H1 (cell line): ENCODE data around the gene ARHGAP24. TPM values are rescaled to one million over a fixed set of nuclear protein-coding genes. Genes with fewer than 3 reads are reported as not detected.

Experiments used
- CTCF ChIA-PET: fragments of 300-600 bp; sonication (Branson Sonifier 250); formaldehyde crosslinking; loops from one replicate; lab custom pipeline; 2021; ENCODE audit not compliant: partially characterized antibody; lab: Charles Lee
- POLR2A ChIA-PET: fragments of 300-600 bp; sonication (Branson Sonifier 250); formaldehyde crosslinking; loops from one replicate; lab custom pipeline; 2021; ENCODE audit warnings: inconsistent platforms; ENCODE audit not compliant: partially characterized antibody; lab: Charles Lee
- DNase-seq, 2 experiments: peaks; one replicate each; pipeline versions ENCODE4 v3.0.0 to v3.0.0-alpha.2; 2010 to 2022; ENCODE audit warnings: low spot score in 2 of 2, low read depth in 1 of 2, mixed read lengths in 1 of 2
- FAIRE-seq: peaks from 2 replicates; lab custom pipeline; 2011; peaks lifted over from hg19 to GRCh38; lab: Jason Lieb, UNC
- H2AFZ ChIP-seq: 2 replicates; pipeline ENCODE4 v1.8.1; 2012; ENCODE audit warnings: low read length, inconsistent platforms
- H2AK5ac ChIP-seq: 2 replicates; pipeline ENCODE4 v1.6.1; 2013; ENCODE audit warnings: low read depth, low read length
- H2BK120ac ChIP-seq: replicated peaks from 2 replicates; pipeline ENCODE3; 2013; ENCODE audit warnings: low read depth, low read length, inconsistent platforms
- H2BK12ac ChIP-seq: 2 replicates; pipeline ENCODE4 v1.6.1; 2013; ENCODE audit warnings: low read depth, low read length
- H2BK15ac ChIP-seq: 2 replicates; pipeline ENCODE4 v1.6.1; 2013; ENCODE audit warnings: low read length
- H2BK20ac ChIP-seq: 2 replicates; pipeline ENCODE4 v1.6.1; 2013; ENCODE audit warnings: low read length
- H2BK5ac ChIP-seq: 2 replicates; pipeline ENCODE4 v1.6.1; 2013; ENCODE audit warnings: low read depth, low read length
- H3K14ac ChIP-seq: 2 replicates; pipeline ENCODE4 v1.6.1; 2013; ENCODE audit warnings: inconsistent platforms; ENCODE audit not compliant: insufficient read length
- H3K18ac ChIP-seq: 2 replicates; pipeline ENCODE4 v1.6.1; 2013; ENCODE audit warnings: low read length; ENCODE audit errors: extremely low read depth
- H3K23ac ChIP-seq: 2 replicates; pipeline ENCODE4 v1.6.1; 2013; ENCODE audit warnings: inconsistent platforms; ENCODE audit not compliant: insufficient read length
- H3K23me2 ChIP-seq: 2 replicates; pipeline ENCODE4 v1.6.1; 2013; ENCODE audit warnings: low read depth, low read length
- H3K27ac ChIP-seq: 2 replicates; pipeline ENCODE4 v1.6.1; 2011; ENCODE audit warnings: low read depth, low read length, inconsistent platforms
- H3K27me3 ChIP-seq, 4 experiments: replicated peaks in 1 of 4; 1 replicate in 1 of 4; 2 replicates in 3 of 4; pipeline versions ENCODE4 v1.6.1 to v1.8.1; 2011 to 2013; ENCODE audit warnings: low read length in 3 of 4, mild to moderate bottlenecking in 3 of 4, inconsistent platforms in 2 of 4, mixed read lengths in 2 of 4, moderate library complexity in 1 of 4; ENCODE audit not compliant: control insufficient read depth in 3 of 4, insufficient read depth in 3 of 4; ENCODE audit errors: extremely low read depth in 1 of 4
- H3K36me3 ChIP-seq, 4 experiments: 2 replicates each; pipeline versions ENCODE4 v1.6.1 to v1.8.1; 2011 to 2013; ENCODE audit warnings: mild to moderate bottlenecking in 4 of 4, low read length in 3 of 4, moderate library complexity in 2 of 4, control low read depth in 1 of 4, inconsistent platforms in 1 of 4; ENCODE audit not compliant: insufficient read depth in 4 of 4, control insufficient read depth in 2 of 4
- H3K4ac ChIP-seq: replicated peaks from 2 replicates; pipeline ENCODE3; 2013; ENCODE audit warnings: low read length, low read depth, mixed read lengths, inconsistent platforms; ENCODE audit not compliant: insufficient read length
- H3K4me1 ChIP-seq, 4 experiments: replicated peaks in 1 of 4; 1 replicate in 1 of 4; 2 replicates in 3 of 4; pipeline versions ENCODE4 v1.6.1 to v1.8.1; 2011 to 2013; ENCODE audit warnings: low read length in 3 of 4, inconsistent platforms in 2 of 4, mixed read lengths in 1 of 4; ENCODE audit not compliant: insufficient read depth in 4 of 4, control insufficient read depth in 3 of 4
- H3K4me2 ChIP-seq, 2 experiments: 2 replicates each; pipeline versions ENCODE4 v1.6.1 to v1.8.1; 2011 to 2013; ENCODE audit warnings: low read depth in 2 of 2, low read length in 2 of 2, control low read depth in 1 of 2, inconsistent platforms in 1 of 2, mild to moderate bottlenecking in 1 of 2; ENCODE audit not compliant: insufficient read depth in 1 of 2
- H3K4me3 ChIP-seq, 4 experiments: fragments of 200-600, 300-600 bp in 1 of 4; sonication (generic), shearing (Covaris generic), sonication (Bioruptor Twin) in 1 of 4; 2 replicates each; pipeline versions ENCODE4 v1.5.1 to v1.8.1; 2011 to 2016; ENCODE audit warnings: low read length in 4 of 4, low read depth in 3 of 4, control low read depth in 2 of 4, inconsistent platforms in 2 of 4, mild to moderate bottlenecking in 2 of 4, mixed read lengths in 1 of 4, moderate library complexity in 1 of 4; ENCODE audit not compliant: insufficient read depth in 2 of 4; ENCODE audit errors: extremely low read depth in 1 of 4
- H3K56ac ChIP-seq: replicated peaks from 2 replicates; pipeline ENCODE3; 2013; ENCODE audit warnings: low read depth, mild to moderate bottlenecking, mixed read lengths, low read length, inconsistent platforms; ENCODE audit not compliant: insufficient read length
- H3K79me1 ChIP-seq: 2 replicates; pipeline ENCODE4 v1.6.1; 2013; ENCODE audit warnings: low read depth, low read length, control low read depth
- H3K79me2 ChIP-seq, 2 experiments: 2 replicates each; pipeline versions ENCODE4 v1.6.1 to v1.8.1; 2012 to 2013; ENCODE audit warnings: low read length in 2 of 2, mild to moderate bottlenecking in 2 of 2, inconsistent platforms in 1 of 2; ENCODE audit not compliant: insufficient read depth in 2 of 2, control insufficient read depth in 1 of 2
- H3K9ac ChIP-seq, 4 experiments: replicated peaks in 1 of 4; 1 replicate in 1 of 4; 2 replicates in 3 of 4; pipeline versions ENCODE4 v1.6.1 to v1.8.1; 2011 to 2013; ENCODE audit warnings: low read depth in 3 of 4, low read length in 3 of 4, control low read depth in 2 of 4, mild to moderate bottlenecking in 2 of 4, moderate library complexity in 2 of 4, inconsistent platforms in 1 of 4; ENCODE audit errors: extremely low read depth in 1 of 4
- H3K9me3 ChIP-seq, 2 experiments: 2 replicates each; pipeline versions ENCODE4 v1.6.1 to v1.8.1; 2012 to 2013; ENCODE audit warnings: mild to moderate bottlenecking in 2 of 2, moderate library complexity in 2 of 2, control low read depth in 1 of 2, inconsistent platforms in 1 of 2, low read depth in 1 of 2, low read length in 1 of 2, mixed read lengths in 1 of 2; ENCODE audit not compliant: insufficient read depth in 2 of 2
- H4K20me1 ChIP-seq, 2 experiments: replicated peaks in 1 of 2; 2 replicates each; pipeline versions ENCODE3 to v1.8.1; 2011 to 2013; ENCODE audit warnings: inconsistent platforms in 2 of 2, low read length in 2 of 2, mild to moderate bottlenecking in 1 of 2; ENCODE audit not compliant: insufficient read depth in 2 of 2, control insufficient read depth in 1 of 2
- H4K5ac ChIP-seq: 2 replicates; pipeline ENCODE4 v1.6.1; 2013; ENCODE audit warnings: low read length, low read depth, mixed read lengths, inconsistent platforms; ENCODE audit not compliant: insufficient read length
- H4K8ac ChIP-seq: 2 replicates; pipeline ENCODE4 v1.8.0; 2013; ENCODE audit warnings: mild to moderate bottlenecking, moderate library complexity, low read length, inconsistent platforms; ENCODE audit not compliant: insufficient read depth; ENCODE audit errors: extremely low read depth
- H4K91ac ChIP-seq: replicated peaks from 2 replicates; pipeline ENCODE3; 2013; ENCODE audit warnings: low read length, mixed read lengths, inconsistent platforms; ENCODE audit not compliant: insufficient read length
- BRCA1 ChIP-seq: IDR thresholded peaks from 2 replicates; pipeline ENCODE4 v1.6.1; 2012; ENCODE audit warnings: low read depth, low read length, improper control_type of control experiment
- CTBP2 ChIP-seq: IDR thresholded peaks from 2 replicates; pipeline ENCODE4 v1.7.0; 2011; ENCODE audit warnings: borderline replicate concordance, mild to moderate bottlenecking, moderate library complexity, mixed read lengths, low read length; ENCODE audit not compliant: insufficient read depth, insufficient read length
- JUN ChIP-seq: IDR thresholded peaks from 2 replicates; pipeline ENCODE4 v1.6.1; 2011; ENCODE audit warnings: low read depth, mild to moderate bottlenecking, improper control_type of control experiment, low read length
- KDM4A ChIP-seq: IDR thresholded peaks from one replicate; pipeline ENCODE4 v1.7.1; 2012; ENCODE audit warnings: low read depth, mild to moderate bottlenecking, moderate library complexity, low read length, inconsistent platforms; ENCODE audit not compliant: severe bottlenecking
- NRF1 ChIP-seq: IDR thresholded peaks from 2 replicates; pipeline ENCODE4 v1.6.1; 2011; ENCODE audit warnings: mild to moderate bottlenecking, low read depth, low read length, improper control_type of control experiment
- POLR2A ChIP-seq, 2 experiments: IDR thresholded peaks; 1 replicate in 1 of 2; 2 replicates in 1 of 2; pipeline ENCODE4 v1.6.1; 2011; ENCODE audit warnings: low read depth in 2 of 2, low read length in 2 of 2, mild to moderate bottlenecking in 2 of 2; ENCODE audit errors: control extremely low read depth in 1 of 2
- RAD21 ChIP-seq, 2 experiments: IDR thresholded peaks in 1 of 2; conservative IDR thresholded peaks in 1 of 2; 2 replicates each; pipeline ENCODE4 v1.6.1; 2011; ENCODE audit warnings: low read depth in 2 of 2, low read length in 2 of 2, improper control_type of control experiment in 1 of 2, inconsistent platforms in 1 of 2, mild to moderate bottlenecking in 1 of 2, moderate library complexity in 1 of 2
- RFX5 ChIP-seq: IDR thresholded peaks from 2 replicates; pipeline ENCODE4 v1.6.1; 2011; ENCODE audit warnings: low read depth, low read length, improper control_type of control experiment, borderline replicate concordance
- SAP30 ChIP-seq: fragments of 300-600 bp; sonication (generic); IDR thresholded peaks from 2 replicates; pipeline ENCODE4 v1.7.1; 2012; ENCODE audit warnings: low read length, moderate library complexity, mild to moderate bottlenecking, inconsistent platforms; ENCODE audit not compliant: insufficient read depth, insufficient replicate concordance
- TCF12 ChIP-seq: IDR thresholded peaks from 2 replicates; pipeline ENCODE4 v1.6.1; 2011; ENCODE audit warnings: low read depth, mild to moderate bottlenecking, low read length
- TEAD4 ChIP-seq: IDR thresholded peaks from 2 replicates; pipeline ENCODE4 v1.6.1; 2012; ENCODE audit warnings: low read depth, low read length, inconsistent platforms, mixed read lengths
- polyA plus RNA-seq, 7 experiments: library from polyadenylated mRNA; depleted of rRNA in 3 of 7; stranded (reverse) in 5 of 7; unstranded in 2 of 7; fragments of >200 nt in 5 of 7; fragments of 200-250 nt in 2 of 7; gene quantifications; 1 replicate in 5 of 7; 2 replicates in 1 of 7; 4 replicates in 1 of 7; pipeline versions ENCODE4 v1.2.1 to v1.2.3, GENCODE V29; 2011 to 2013; ENCODE audit warnings: missing spikeins in 2 of 7, mixed read lengths in 2 of 7
- total RNA-seq: library from RNA; stranded (reverse); fragmentation: NEBNext Ultra II Directional; extraction: Animal tissue kit (Norgen Biotek cat#: 25700); gene quantifications from 2 replicates; pipeline ENCODE4 v1.2.1, GENCODE V29; 2021

ARHGAP24 gene
- total and polyA plus RNA-seq, 2 of the 8 experiments (the other 6 are each of a cell fraction or from before 2014, with no cell fraction given), result 0.08 to 0.50 TPM

- Histone ChIP-seq H4K8ac (no peak overlapping the region), H2BK20ac (no peak overlapping the region), H3K56ac (no peak overlapping the region), H4K91ac (no peak overlapping the region), H3K9ac (peak overlapping the region in 1 of 4 experiments; percentile 49; a peak in 1 of 7 replicates), H3K27me3 (no peaks in the 10 kb centered on the region), H3K4me1 (peaks cover 0 to 1% (median 0%) of the 10 kb centered on the region in 4 experiments; a peak in 2 of 7 replicates), H2BK15ac (no peak overlapping the region), H3K4me3 (no peak overlapping the region), H2BK120ac (no peak overlapping the region), H3K23me2 (no peaks in the 10 kb centered on the region), H3K36me3 (no peaks in the 10 kb centered on the region), H3K4ac (no peak overlapping the region), H3K14ac (no peak overlapping the region), H3K79me2 (no peaks in the 10 kb centered on the region), H3K18ac (no peak overlapping the region), H3K27ac (no peak overlapping the region), H4K20me1 (no peaks in the 10 kb centered on the region), H2AFZ (0 out of 2 replicates have a peak overlapping the region, but pooled peaks have one; percentile 13), H3K79me1 (no peaks in the 10 kb centered on the region), H3K9me3 (no peaks in the 10 kb centered on the region), H2BK5ac (no peak overlapping the region), H2AK5ac (no peak overlapping the region), H2BK12ac (no peak overlapping the region), H4K5ac (no peak overlapping the region), H3K23ac (no peak overlapping the region), H3K4me2 (no peak overlapping the region)
- POLR2A ChIA-PET, result no interaction called here
- FAIRE-seq (no peak), DNase-seq (no peak)
- CTCF ChIA-PET, result interaction anchor here (0.6 to 2.5 kb wide), 7 partner anchors 9 to 1478 kb away, joined by 3 to 17 read pairs (median 4); no protein-coding TSS in a partner anchor
- TF ChIP-seq TCF12 (no peak), TEAD4 (no peak), POLR2A (IDR thresholded peaks at IDR 0.05; ENCODE audit: control extremely low read depth in 1 of 2, low read depth in 2 of 2, low read length in 2 of 2) (no peak), CTBP2 (no peak), KDM4A (no peak), RFX5 (no peak), NRF1 (no peak), SAP30 (no peak), RAD21 (IDR thresholded peaks at IDR 0.05 in 1 of 2, conservative IDR thresholded peaks at IDR 0.05 in 1 of 2; ENCODE audit: low read depth in 2 of 2, low read length in 2 of 2) (no peak), JUN (no peak), BRCA1 (no peak)
These were observed 304.2 kb downstream of the ARHGAP24 start for GRCh38 chr4:85779165-85779564.
